Activated T-helper 1 cell treated with anti-CD3 and anti-CD28 coated beads, Interleukin-2, amount 50 U/mL, for 16 hours (primary cell): ENCODE measurements around the gene OR2T8.

Source experiments
- DNase-seq, 2 donors: peaks; one replicate each; pipeline ENCODE4 v3.0.0-alpha.2; 2020; ENCODE audit warnings: low read depth in 1 of 2, low spot score in 1 of 2

OR2T8 gene

DNA sequence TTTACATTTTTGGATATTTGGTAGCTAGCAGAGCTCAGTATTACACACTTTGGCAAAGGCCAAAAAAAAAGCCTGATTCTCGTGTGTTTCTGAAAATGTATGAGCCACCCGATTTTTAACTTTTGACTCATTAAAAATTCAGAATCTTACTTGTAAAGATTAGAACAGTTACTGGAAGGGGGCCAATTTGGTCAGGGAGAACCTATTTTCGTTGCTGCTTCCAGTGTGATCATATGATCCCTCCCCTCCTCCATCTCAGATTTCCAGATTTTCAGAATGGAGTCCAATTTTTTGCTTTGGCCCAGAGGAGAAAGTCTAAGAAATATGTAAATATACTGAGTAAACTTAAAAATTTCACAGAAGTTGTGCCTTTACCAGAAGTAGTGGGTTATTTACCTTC is 41.7 kb downstream of the OR2T8 start:
- DNase-seq: no peak

DNA sequence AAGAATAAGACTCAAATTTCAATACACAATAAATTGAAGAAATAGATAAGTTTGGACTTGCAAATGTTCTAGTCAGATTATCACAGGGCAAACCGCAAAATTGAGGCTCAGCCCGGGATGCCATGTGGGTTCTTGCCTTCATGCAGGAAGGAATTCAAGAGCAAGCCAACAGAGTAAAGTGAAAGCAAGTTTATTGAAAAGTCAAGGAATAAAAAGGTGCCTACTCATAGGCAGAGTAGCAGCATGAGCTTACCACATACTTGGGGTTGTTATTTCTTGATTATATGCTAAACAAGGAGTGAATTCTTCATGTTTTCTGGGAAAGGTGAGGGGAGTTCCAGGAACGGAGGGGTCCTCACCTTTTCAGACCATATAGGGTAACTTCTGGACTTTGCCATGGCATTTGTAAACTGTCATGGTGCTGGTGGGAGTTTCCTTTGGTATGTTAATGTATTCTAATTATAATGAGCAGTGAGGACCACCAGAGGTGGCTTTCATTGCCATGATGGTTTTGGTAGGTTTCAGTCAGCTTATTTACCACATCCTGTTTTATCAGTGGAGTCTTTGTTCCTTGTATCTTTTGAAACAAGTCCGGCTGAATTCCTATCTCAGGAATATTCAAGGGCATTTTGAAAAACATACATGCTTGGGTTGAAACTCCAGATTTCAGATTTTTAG is 43.0 kb downstream of the OR2T8 start:
- no peak for DNase-seq

DNA sequence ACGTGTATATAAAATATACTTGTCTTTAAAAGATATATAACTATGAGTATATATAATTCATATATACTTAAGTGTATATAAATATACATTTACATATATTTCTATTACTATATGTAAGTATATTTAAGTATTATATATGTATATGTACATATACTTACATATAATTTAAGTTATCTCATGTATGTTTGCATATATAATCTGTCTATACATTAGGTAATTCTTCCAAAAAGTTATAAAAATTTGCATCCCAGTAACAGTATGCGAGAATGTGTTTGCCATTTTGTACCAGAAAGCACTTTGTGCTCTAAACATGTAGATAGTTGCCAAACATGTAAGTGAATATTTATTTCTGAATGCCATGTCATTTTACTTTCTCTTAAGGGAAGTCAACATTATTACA is 44.9 kb downstream of the OR2T8 start, which contains the start of gene OR2AK2:
TSS of gene OR2AK2 (plus strand) at position 301 of the 400 bp plus-strand sequence. CDS start 144 bp downstream, outside the sequence.
- DNase-seq: no peak

DNA sequence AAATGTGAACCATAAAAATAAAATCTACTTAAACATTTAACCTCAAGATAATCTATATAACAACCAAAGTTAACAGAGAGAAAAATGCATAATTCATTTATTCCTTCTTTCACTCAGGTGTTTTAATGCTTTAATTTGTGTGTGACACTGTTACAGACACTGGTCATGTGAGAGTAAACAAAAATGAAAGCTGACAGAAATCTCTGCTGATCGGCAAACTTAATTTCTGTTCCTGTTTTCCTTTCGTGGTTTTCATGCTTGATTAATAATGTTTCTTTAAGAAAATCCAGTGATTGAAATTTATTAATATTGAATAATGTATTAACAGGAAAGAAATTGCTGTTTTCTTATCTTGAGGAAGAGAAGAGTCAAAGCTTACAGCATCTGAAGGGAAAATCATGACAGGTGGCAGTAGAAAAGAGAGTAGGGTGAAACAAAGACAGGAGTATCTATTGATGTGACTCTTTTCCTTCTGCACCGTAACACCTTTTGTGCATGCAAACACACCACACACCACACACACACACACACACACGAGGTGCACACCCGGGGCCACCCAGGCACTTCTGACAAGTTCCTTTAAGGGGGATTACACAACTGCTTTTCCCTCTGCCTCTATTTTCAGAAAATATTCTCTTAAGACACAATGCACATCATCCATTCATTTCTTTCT is 46.6 kb downstream of the OR2T8 start:
- no peak for DNase-seq
